A549 (cell line): ENCODE measurements around the gene THADA.

ENCODE experiments used
- EP300 ChIP-seq, 2 experiments: fragments of >200 bp; sonication (Bioruptor Twin); formaldehyde crosslinking; IDR thresholded peaks; 2 replicates in 1 of 2; 3 replicates in 1 of 2; pipeline ENCODE4 v1.6.1; 2016 to 2017
- NFE2L2 ChIP-seq: fragments of 150-350 bp; conservative IDR thresholded peaks from 2 replicates; pipeline ENCODE4 v1.6.1; 2014; ENCODE audit warnings: low read length
- TF ChIP-seq, protein P1 (sequence below): fragments of >200 bp; sonication (Bioruptor Twin); formaldehyde crosslinking; IDR thresholded peaks from 3 replicates; pipeline ENCODE4 v1.6.1; 2016

- TF ChIP-seq NFE2L2: no peak
- no peak for TF ChIP-seq EP300 (IDR thresholded peaks at IDR 0.05)
- TF ChIP-seq, protein P1, sequence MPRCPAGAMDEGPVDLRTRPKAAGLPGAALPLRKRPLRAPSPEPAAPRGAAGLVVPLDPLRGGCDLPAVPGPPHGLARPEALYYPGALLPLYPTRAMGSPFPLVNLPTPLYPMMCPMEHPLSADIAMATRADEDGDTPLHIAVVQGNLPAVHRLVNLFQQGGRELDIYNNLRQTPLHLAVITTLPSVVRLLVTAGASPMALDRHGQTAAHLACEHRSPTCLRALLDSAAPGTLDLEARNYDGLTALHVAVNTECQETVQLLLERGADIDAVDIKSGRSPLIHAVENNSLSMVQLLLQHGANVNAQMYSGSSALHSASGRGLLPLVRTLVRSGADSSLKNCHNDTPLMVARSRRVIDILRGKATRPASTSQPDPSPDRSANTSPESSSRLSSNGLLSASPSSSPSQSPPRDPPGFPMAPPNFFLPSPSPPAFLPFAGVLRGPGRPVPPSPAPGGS: no peak
Measured at GRCh38 chr2:43419243-43419642, 176.6 kb downstream of the THADA start.
